ENCODE results near the gene ENOX2.

The ENOX2 gene

GRCh38 chrX:130877892-130878341 lies 25.1 kb downstream of the ENOX2 start:
- Histone ChIP-seq H3K4me3 (ENCODE audit: low read depth, low read length) (no peak overlapping the region), H3K36me3 (replicated peaks) (no peaks in the 10 kb centered on the region), H3K27me3 (replicated peaks) (no peaks in the 10 kb centered on the region), H3K27ac (no peak overlapping the region)
- in situ Hi-C loops (cut with HindIII; ENCODE audit: low pct_ligation_motif_present, low sequenced_read_pairs): no loop called here
- TF ChIP-seq, protein P1, sequence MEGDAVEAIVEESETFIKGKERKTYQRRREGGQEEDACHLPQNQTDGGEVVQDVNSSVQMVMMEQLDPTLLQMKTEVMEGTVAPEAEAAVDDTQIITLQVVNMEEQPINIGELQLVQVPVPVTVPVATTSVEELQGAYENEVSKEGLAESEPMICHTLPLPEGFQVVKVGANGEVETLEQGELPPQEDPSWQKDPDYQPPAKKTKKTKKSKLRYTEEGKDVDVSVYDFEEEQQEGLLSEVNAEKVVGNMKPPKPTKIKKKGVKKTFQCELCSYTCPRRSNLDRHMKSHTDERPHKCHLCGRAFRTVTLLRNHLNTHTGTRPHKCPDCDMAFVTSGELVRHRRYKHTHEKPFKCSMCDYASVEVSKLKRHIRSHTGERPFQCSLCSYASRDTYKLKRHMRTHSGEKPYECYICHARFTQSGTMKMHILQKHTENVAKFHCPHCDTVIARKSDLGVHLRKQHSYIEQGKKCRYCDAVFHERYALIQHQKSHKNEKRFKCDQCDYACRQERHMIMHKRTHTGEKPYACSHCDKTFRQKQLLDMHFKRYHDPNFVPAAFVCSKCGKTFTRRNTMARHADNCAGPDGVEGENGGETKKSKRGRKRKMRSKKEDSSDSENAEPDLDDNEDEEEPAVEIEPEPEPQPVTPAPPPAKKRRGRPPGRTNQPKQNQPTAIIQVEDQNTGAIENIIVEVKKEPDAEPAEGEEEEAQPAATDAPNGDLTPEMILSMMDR (IDR thresholded peaks at IDR 0.05; ENCODE audit: low read depth, low read length, missing control alignments): no peak
- DNase-seq: no peak

- no peak for DNase-seq
- H3K36me3 ChIP-seq (replicated peaks): no peaks in the 10 kb centered on the region
- H3K4me3 ChIP-seq (ENCODE audit: low read depth, low read length): no peak overlapping the region
- TF ChIP-seq, protein P1 (IDR thresholded peaks at IDR 0.05; ENCODE audit: low read depth, low read length, missing control alignments): no peak
- in situ Hi-C loops (cut with HindIII; ENCODE audit: low pct_ligation_motif_present, low sequenced_read_pairs): no loop called here
- no peak overlapping the region for H3K27ac ChIP-seq
- H3K27me3 ChIP-seq (replicated peaks): no peaks in the 10 kb centered on the region
Observed at GRCh38 chrX:130876226-130876625, 26.8 kb downstream of the ENOX2 start.

- H3K4me3 ChIP-seq (ENCODE audit: low read depth, low read length): no peak overlapping the region
- H3K27me3 ChIP-seq (replicated peaks): no peaks in the 10 kb centered on the region
- DNase-seq: no peak
- in situ Hi-C loops (cut with HindIII; ENCODE audit: low pct_ligation_motif_present, low sequenced_read_pairs): no loop called here
- H3K27ac ChIP-seq: no peak overlapping the region
- H3K36me3 ChIP-seq (replicated peaks): no peaks in the 10 kb centered on the region
- TF ChIP-seq, protein P1 (IDR thresholded peaks at IDR 0.05; ENCODE audit: low read depth, low read length, missing control alignments): no peak
Observed at GRCh38 chrX:130874751-130875150, 28.3 kb downstream of the ENOX2 start.

DNA sequence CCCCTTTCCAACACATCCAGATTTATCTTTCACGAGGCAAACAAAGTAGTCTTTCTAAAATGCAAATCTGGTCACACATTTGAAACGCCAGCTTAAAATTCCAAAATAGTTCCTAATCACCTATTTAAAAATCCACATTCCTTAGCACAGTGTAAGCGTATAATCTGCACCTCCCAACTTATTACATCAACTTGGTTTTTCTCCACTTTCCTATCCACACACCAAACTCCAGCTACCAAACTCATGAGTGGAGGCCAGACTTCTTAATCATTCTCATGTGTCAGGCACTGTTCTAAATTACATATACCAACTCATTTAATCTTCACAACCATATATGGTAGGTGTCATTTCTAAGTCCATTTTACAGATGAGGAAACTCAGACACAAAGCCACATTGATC lies 33.8 kb downstream of the ENOX2 start:
- TF ChIP-seq, protein P1 (IDR thresholded peaks at IDR 0.05; ENCODE audit: low read depth, low read length, missing control alignments): no peak
- DNase-seq: no peak
- Histone ChIP-seq H3K27me3 (replicated peaks) (no peaks in the 10 kb centered on the region), H3K36me3 (replicated peaks) (no peaks in the 10 kb centered on the region), H3K4me3 (ENCODE audit: low read depth, low read length) (no peak overlapping the region), H3K27ac (no peak overlapping the region)
- in situ Hi-C loops (cut with HindIII; ENCODE audit: low pct_ligation_motif_present, low sequenced_read_pairs): no loop called here

DNA sequence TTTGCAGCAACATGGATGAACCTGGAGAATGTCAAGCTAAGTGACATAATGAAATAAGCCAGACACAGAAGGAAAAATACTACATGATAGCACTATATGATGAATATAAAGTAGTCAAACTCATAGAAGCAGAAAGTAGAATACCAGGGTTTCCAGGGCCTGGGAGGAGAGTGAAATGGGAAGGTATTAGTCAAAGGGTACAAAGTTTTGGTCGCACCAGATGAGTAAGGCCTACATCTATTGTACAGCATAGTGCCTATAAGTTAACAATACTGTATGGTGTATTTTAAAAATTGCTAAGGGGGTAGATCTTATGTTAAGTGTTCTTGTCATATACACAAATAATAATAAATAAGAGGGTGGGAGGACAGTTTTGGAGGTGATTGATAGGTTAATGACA lies 41.5 kb downstream of the ENOX2 start:
- Histone ChIP-seq H3K36me3 (replicated peaks) (no peaks in the 10 kb centered on the region), H3K27me3 (replicated peaks) (no peaks in the 10 kb centered on the region), H3K27ac (no peak overlapping the region), H3K4me3 (ENCODE audit: low read depth, low read length) (no peak overlapping the region)
- in situ Hi-C loops (cut with HindIII; ENCODE audit: low pct_ligation_motif_present, low sequenced_read_pairs): no loop called here
- DNase-seq: no peak
- TF ChIP-seq, protein P1 (IDR thresholded peaks at IDR 0.05; ENCODE audit: low read depth, low read length, missing control alignments): no peak

GRCh38 chrX:130857207-130857606 lies 45.8 kb downstream of the ENOX2 start:
- DNase-seq: no peak
- no peaks in the 10 kb centered on the region for H3K36me3 ChIP-seq (replicated peaks)
- no peak overlapping the region for H3K4me3 ChIP-seq (ENCODE audit: low read depth, low read length)
- H3K27ac ChIP-seq: no peak overlapping the region
- H3K27me3 ChIP-seq (replicated peaks): no peaks in the 10 kb centered on the region
- in situ Hi-C loops (cut with HindIII; ENCODE audit: low pct_ligation_motif_present, low sequenced_read_pairs): no loop called here
- TF ChIP-seq, protein P1 (IDR thresholded peaks at IDR 0.05; ENCODE audit: low read depth, low read length, missing control alignments): no peak

Measured in brain microvascular endothelial cell (primary cell).